GM10266 (cell line): ENCODE measurements around the gene FBXL13.

ENCODE experiments used
- DNase-seq: peaks from one replicate; pipeline ENCODE4 v3.0.0; 2012; ENCODE audit errors: extremely low spot score
- CTCF ChIP-seq: IDR thresholded peaks from 2 replicates; pipeline ENCODE4 v1.5.1; 2012; ENCODE audit warnings: mild to moderate bottlenecking, low read depth; ENCODE audit not compliant: control insufficient read depth, insufficient read depth; ENCODE audit errors: missing control alignments

The FBXL13 gene

GRCh38 chr7:103074519-103075336 lies at the start of gene FBXL13, which contains the start of gene ARMC10:
TSS of gene FBXL13 (minus strand) at chr7:103074796.
TSS of gene ARMC10 (plus strand) at chr7:103075140. CDS start at chr7:103075273, 133 bp downstream.
- no peak for TF ChIP-seq CTCF
- peak; percentile 94 for DNase-seq

- TF ChIP-seq CTCF: no peak
- no peak for DNase-seq
Measured at GRCh38 chr7:103123529-103123928, 48.9 kb upstream of the FBXL13 start.

- no peak for DNase-seq
- TF ChIP-seq CTCF: no peak
Measured at GRCh38 chr7:103121641-103122040, 47.0 kb upstream of the FBXL13 start.

- DNase-seq: no peak
- no peak for TF ChIP-seq CTCF
Measured at GRCh38 chr7:103120362-103120761, 45.8 kb upstream of the FBXL13 start.

GRCh38 chr7:103119791-103120291 lies 45.2 kb upstream of the FBXL13 start:
- no peak for DNase-seq

GRCh38 chr7:103117465-103117864 lies 42.9 kb upstream of the FBXL13 start:
- TF ChIP-seq CTCF: no peak
- DNase-seq: no peak

More at GRCh38 chr7:103119791-103120291, 45.2 kb upstream of the FBXL13 start:
- TF ChIP-seq CTCF: no peak

- no peak for DNase-seq
- no peak for TF ChIP-seq CTCF
Measured at GRCh38 chr7:103116991-103117390, 42.4 kb upstream of the FBXL13 start.
